ENCODE measurements around the gene PTCD1. TPM values are rescaled to one million over a fixed set of nuclear protein-coding genes. Genes with fewer than 3 reads are reported as not detected.
"Not testable (repeated sequence)": the region's sequence is repeated elsewhere in the genome, so short reads cannot be mapped to it uniquely, and the experiment has no call there.

Gene PTCD1
- total and polyA plus RNA-seq, 5 donors from 2014 or later = 0.91 to 3.8 (median 3.2) TPM

DNA sequence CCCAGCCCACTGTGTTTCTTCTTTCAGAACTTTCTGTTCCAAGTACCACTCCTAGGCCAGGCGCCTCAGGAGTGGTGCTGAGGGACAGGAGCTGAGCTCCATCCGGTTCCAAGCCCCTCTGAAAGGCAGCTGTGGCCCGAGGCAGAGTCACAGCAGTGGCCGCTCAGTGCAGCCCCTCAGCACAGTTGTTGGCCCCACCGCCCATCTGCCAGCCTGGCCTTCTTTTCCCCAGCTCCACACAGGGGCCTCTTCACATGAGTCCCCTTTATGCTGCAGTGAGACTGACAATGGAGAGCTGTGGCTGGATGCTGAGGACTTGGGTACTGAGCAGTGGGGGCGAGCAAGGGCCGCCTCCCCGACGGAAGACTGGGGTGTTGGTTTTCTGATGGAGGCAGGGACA, 20.3 kb downstream of the PTCD1 start:
- Mint-ChIP-seq H3K4me1 (peaks cover 0 to 6% (median under 1%) of the 10 kb centered on the region in 4 donors), H3K4me3 (no peak overlapping the region), H3K27me3 (no peaks in the 10 kb centered on the region), H3K36me3 (peaks cover 31% of the 10 kb centered on the region), H3K9me3 (no peaks in the 10 kb centered on the region), H3K27ac (no peak overlapping the region)
- H3K9me3 ChIP-seq (ENCODE audit: control insufficient read depth in 2 of 2, low read length in 2 of 2) = no peaks in the 10 kb centered on the region
- no peak for DNase-seq
- no peak overlapping the region for H3K27ac ChIP-seq (ENCODE audit: insufficient read depth, low read length, poor library complexity, severe bottlenecking)
- no peak overlapping the region for H3K4me3 ChIP-seq (ENCODE audit: low read depth, low read length)
- no peak for ATAC-seq (ENCODE audit: low read depth in 2 of 2)
- peaks cover 70% of the 10 kb centered on the region for H3K36me3 ChIP-seq (ENCODE audit: control insufficient read depth, insufficient read depth, low read length)
- H3K27me3 ChIP-seq (ENCODE audit: control insufficient read depth, insufficient read depth, low read length) = no peaks in the 10 kb centered on the region
- no peaks in the 10 kb centered on the region for H3K4me1 ChIP-seq (ENCODE audit: control insufficient read depth, insufficient read depth, low read length, poor library complexity, severe bottlenecking)

DNA sequence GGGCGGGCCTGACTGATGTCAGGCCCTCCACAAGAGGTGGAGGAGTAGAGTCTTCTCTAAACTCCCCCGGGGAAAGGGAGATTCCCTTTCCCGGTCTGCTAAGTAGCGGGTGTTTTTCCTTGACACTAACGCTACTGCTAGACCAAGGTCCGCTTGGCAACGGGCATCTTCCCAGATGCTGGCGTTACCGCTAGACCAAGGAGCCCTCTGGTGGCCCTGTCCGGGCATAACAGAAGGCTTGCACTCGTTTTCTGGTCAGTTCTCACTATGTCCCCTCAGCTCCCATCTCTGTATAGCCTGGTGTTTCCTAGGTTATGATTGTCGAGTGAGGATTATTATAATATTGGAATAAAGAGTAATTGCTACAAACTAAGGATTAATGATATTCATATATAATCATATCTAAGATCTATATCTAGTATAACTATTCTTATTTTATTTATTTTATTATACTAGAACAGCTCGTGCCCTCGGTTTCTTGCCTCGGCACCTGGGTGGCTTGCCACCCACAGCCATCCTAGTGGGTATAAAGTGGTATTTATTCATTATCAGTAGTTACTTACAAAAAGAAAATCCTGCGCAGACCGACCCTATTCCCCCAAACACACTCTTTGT, 23.0 kb downstream of the PTCD1 start:
- H3K27me3 Mint-ChIP-seq; H3K4me3 Mint-ChIP-seq; H3K4me3 ChIP-seq (ENCODE audit: low read depth, low read length); H3K9me3 ChIP-seq (ENCODE audit: control insufficient read depth in 2 of 2, low read length in 2 of 2); ATAC-seq (ENCODE audit: low read depth in 2 of 2); H3K9me3 Mint-ChIP-seq; DNase-seq; H3K27ac ChIP-seq (ENCODE audit: insufficient read depth, low read length, poor library complexity, severe bottlenecking); H3K27ac Mint-ChIP-seq; H3K27me3 ChIP-seq (ENCODE audit: control insufficient read depth, insufficient read depth, low read length); H3K4me1 ChIP-seq (ENCODE audit: control insufficient read depth, insufficient read depth, low read length, poor library complexity, severe bottlenecking): not testable (repeated sequence)
- Mint-ChIP-seq H3K4me1 (peaks cover 0 to 12% (median 7%) of the 10 kb centered on the region in 4 donors), H3K36me3 (peaks cover 38% of the 10 kb centered on the region)
- H3K36me3 ChIP-seq (ENCODE audit: control insufficient read depth, insufficient read depth, low read length) = peaks cover 91% of the 10 kb centered on the region

DNA sequence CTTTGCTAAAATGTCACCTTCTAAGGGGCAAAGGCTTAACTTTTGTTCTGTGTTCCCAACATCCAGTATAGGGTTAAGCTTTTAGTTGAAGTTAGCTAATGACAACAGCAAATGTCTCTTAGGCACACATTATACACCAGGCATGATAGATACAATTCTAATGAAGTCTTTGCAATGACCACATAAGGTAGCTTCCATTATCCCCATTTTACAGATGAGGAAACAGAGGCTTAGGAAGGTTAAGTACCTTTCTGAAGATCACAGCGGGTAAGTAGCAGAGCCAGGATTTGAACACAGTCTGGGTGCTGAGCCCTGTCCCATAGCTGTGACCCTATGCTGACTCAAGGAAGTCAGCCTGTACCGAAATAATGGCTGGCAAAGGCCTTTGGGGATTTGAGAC, 28.0 kb downstream of the PTCD1 start:
- peaks cover 14 to 48% (median 31%) of the 10 kb centered on the region in 4 donors for H3K4me1 Mint-ChIP-seq

DNA sequence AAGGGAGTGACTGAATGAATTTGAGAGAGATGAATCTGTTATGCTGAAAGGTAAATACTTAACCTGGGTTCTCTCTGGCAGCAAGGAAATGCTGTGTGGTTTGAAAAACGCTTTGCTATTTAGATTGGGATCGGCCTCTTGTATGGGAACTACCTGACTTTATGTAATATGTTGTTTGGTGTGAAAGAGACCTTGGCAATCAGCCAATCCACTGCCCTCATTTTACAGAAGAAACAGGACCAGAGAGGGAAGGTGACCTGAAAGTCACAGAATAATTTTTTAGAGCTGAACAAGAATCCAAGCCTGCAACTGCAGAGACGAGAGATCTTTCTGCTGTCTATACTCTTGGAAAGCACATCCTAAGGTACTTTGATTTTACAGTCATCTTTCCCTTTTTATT, 28.8 kb downstream of the PTCD1 start:
- Mint-ChIP-seq H3K27me3 (peaks cover 7% of the 10 kb centered on the region), H3K4me3 (peak overlapping the region; percentile 98 to 99 (median 99)), H3K36me3 (peaks cover 17% of the 10 kb centered on the region), H3K9me3 (no peaks in the 10 kb centered on the region), H3K27ac (peak overlapping the region; percentile 98 to 100 (median 99)), H3K4me1 (peaks cover 14 to 54% (median 32%) of the 10 kb centered on the region in 4 donors)
- Histone ChIP-seq H3K4me3 (ENCODE audit: low read depth, low read length) (peak overlapping the region; percentile 99), H3K9me3 (ENCODE audit: control insufficient read depth in 2 of 2, low read length in 2 of 2) (no peaks in the 10 kb centered on the region), H3K27me3 (ENCODE audit: control insufficient read depth, insufficient read depth, low read length) (no peaks in the 10 kb centered on the region), H3K4me1 (ENCODE audit: control insufficient read depth, insufficient read depth, low read length, poor library complexity, severe bottlenecking) (peaks cover 37% of the 10 kb centered on the region), H3K27ac (ENCODE audit: insufficient read depth, low read length, poor library complexity, severe bottlenecking) (peak overlapping the region; percentile 95), H3K36me3 (ENCODE audit: control insufficient read depth, insufficient read depth, low read length) (peaks cover 44% of the 10 kb centered on the region)
- ATAC-seq (ENCODE audit: low read depth in 2 of 2) = no peak
- DNase-seq = no peak

More for the DNA sequence above, 28.0 kb downstream of the PTCD1 start:
- Histone ChIP-seq H3K9me3 (ENCODE audit: control insufficient read depth in 2 of 2, low read length in 2 of 2) (no peaks in the 10 kb centered on the region), H3K4me1 (ENCODE audit: control insufficient read depth, insufficient read depth, low read length, poor library complexity, severe bottlenecking) (peaks cover 37% of the 10 kb centered on the region), H3K36me3 (ENCODE audit: control insufficient read depth, insufficient read depth, low read length) (peaks cover 48% of the 10 kb centered on the region), H3K27ac (ENCODE audit: insufficient read depth, low read length, poor library complexity, severe bottlenecking) (no peak overlapping the region), H3K27me3 (ENCODE audit: control insufficient read depth, insufficient read depth, low read length) (no peaks in the 10 kb centered on the region), H3K4me3 (ENCODE audit: low read depth, low read length) (no peak overlapping the region)
- H3K36me3 Mint-ChIP-seq = peaks cover 20% of the 10 kb centered on the region
- H3K9me3 Mint-ChIP-seq = no peaks in the 10 kb centered on the region
- H3K27ac Mint-ChIP-seq = peak overlapping the region; percentile 69 to 98 (median 96)
- H3K27me3 Mint-ChIP-seq = peaks cover 7% of the 10 kb centered on the region
- ATAC-seq (ENCODE audit: low read depth in 2 of 2) (no peak), DNase-seq (no peak)
- peak overlapping the region; percentile 98 to 99 (median 99) for H3K4me3 Mint-ChIP-seq

DNA sequence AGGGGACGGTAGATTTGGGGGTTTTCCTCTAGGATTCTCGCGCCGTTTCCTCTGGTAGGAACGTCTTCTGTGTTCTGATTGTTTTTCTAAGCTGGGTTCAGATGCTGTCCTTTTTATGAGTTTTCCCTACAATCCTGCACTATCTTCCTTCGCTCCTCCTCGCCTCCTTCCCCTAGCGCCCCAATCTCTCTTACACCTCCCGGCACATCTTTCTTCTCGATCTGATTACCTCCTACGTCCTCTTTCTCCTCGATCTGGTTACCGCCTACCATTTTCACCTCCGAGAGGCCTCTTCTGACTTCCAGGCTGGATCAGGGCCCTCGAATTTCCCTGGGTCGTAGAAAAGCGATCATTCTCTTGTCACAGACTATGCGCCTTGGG, 29.4 kb downstream of the PTCD1 start:
- peaks cover 37% of the 10 kb centered on the region for H3K4me1 ChIP-seq (ENCODE audit: control insufficient read depth, insufficient read depth, low read length, poor library complexity, severe bottlenecking)
- no peaks in the 10 kb centered on the region for H3K9me3 ChIP-seq (ENCODE audit: control insufficient read depth in 2 of 2, low read length in 2 of 2)
- peak in 1 of 3 donors; percentile 37 for DNase-seq
- Mint-ChIP-seq H3K4me3 (peak overlapping the region; percentile 98 to 99 (median 99)), H3K4me1 (peaks cover 14 to 57% (median 36%) of the 10 kb centered on the region in 4 donors), H3K27ac (peak overlapping the region; percentile 98 to 100 (median 99)), H3K36me3 (peaks cover 16% of the 10 kb centered on the region), H3K27me3 (peaks cover 7% of the 10 kb centered on the region), H3K9me3 (no peaks in the 10 kb centered on the region)
- H3K27me3 ChIP-seq (ENCODE audit: control insufficient read depth, insufficient read depth, low read length) = no peaks in the 10 kb centered on the region
- H3K4me3 ChIP-seq (ENCODE audit: low read depth, low read length) = peak overlapping the region; percentile 99
- no peak for ATAC-seq (ENCODE audit: low read depth in 2 of 2)
- peaks cover 46% of the 10 kb centered on the region for H3K36me3 ChIP-seq (ENCODE audit: control insufficient read depth, insufficient read depth, low read length)
- peak overlapping the region; percentile 95 for H3K27ac ChIP-seq (ENCODE audit: insufficient read depth, low read length, poor library complexity, severe bottlenecking)

DNA sequence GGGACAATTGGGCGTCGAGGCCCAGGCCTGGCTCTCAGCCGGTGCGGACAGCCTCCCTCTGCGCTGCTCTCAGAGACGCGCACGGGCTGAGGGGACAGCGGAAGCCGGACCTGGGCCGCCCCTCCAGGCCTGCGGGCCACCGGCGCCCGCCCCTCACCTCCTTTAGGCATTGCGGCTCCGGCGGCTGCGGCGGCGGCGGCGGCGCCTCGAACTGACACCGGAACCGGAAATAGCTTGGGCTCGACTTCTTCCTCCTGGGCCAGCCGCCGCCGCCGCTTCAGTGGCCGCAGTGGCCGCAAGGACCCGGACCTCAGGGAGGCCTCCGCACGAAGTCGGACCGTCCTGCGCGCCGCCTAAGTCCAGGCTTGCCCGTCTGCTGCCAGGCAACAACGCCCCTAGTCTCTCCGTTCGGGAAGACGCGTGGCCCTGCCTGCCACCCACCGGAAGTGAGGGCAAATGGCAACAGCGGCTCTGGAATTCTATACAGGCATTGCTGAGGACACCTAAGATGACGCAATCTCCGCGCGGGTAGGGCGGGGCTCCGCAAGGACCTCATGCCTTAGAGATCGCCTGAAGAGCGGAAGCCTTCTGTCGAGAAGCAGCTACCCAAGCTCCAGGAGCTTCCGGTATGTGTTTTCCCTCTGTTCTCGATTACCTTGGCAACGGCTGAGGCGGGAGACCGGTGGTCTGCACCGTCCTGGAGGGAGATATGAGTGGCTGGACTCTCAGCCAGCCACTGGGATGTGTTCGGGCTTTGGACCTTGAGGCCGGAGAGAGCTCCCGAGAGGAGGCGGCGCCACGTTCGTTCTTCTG, 30.0 kb downstream of the PTCD1 start, which contains the start of the genes BUD31 and PDAP1:
BUD31 (plus strand) TSS at position 591 of the 813 bp plus-strand sequence. CDS start 2,124 bp downstream, outside the sequence.
PDAP1 (minus strand) TSS at position 219 of the 813 bp plus-strand sequence; CDS start at position 170, 49 bp downstream.
- Mint-ChIP-seq H3K4me3 (peak within 1 kb of the TSS; percentile 98 to 99 (median 99)), H3K27ac (peak within 1 kb of the TSS; percentile 98 to 100 (median 99)), H3K27me3 (peaks cover 7% of the 10 kb centered on the region), H3K36me3 (peaks cover 20% of the 10 kb centered on the region), H3K4me1 (peaks cover 14 to 62% (median 39%) of the 10 kb centered on the region in 4 donors), H3K9me3 (no peaks in the 10 kb centered on the region)
- Histone ChIP-seq H3K4me3 (ENCODE audit: low read depth, low read length) (peak within 1 kb of the TSS; percentile 99), H3K27ac (ENCODE audit: insufficient read depth, low read length, poor library complexity, severe bottlenecking) (peak within 1 kb of the TSS; percentile 95), H3K4me1 (ENCODE audit: control insufficient read depth, insufficient read depth, low read length, poor library complexity, severe bottlenecking) (peaks cover 37% of the 10 kb centered on the region), H3K36me3 (ENCODE audit: control insufficient read depth, insufficient read depth, low read length) (peaks cover 45% of the 10 kb centered on the region), H3K9me3 (ENCODE audit: control insufficient read depth in 2 of 2, low read length in 2 of 2) (no peaks in the 10 kb centered on the region), H3K27me3 (ENCODE audit: control insufficient read depth, insufficient read depth, low read length) (no peaks in the 10 kb centered on the region)
- DNase-seq (peak; percentile 92 to 99 (median 97)), ATAC-seq (ENCODE audit: low read depth in 2 of 2) (peak; percentile 92)

DNA sequence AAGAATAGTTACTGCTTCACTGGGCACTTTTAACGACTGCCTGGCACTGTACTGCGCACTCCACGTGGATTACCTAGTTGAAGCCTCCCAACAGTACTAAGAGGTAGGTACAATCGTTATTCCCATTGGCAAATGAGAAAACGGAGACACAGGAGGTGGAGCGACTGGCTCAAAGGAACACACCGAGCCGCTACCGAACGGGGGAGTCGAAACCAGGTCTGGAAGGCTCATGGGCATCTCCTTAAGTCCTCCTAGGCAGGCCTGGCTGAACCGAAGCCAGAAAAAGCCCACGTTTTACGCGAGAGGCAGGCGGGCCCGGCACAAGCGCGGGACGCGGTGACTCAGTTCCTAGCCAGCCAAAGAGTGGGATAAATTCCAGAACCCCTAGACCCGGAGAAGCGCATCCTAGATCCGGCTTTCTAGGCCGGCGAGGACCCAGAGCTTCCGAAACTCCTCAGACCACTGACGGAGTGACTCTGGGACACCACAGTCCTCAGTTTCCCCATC, 30.7 kb downstream of the PTCD1 start:
- peaks cover 44% of the 10 kb centered on the region for H3K36me3 ChIP-seq (ENCODE audit: control insufficient read depth, insufficient read depth, low read length)
- peak overlapping the region; percentile 89 for H3K4me3 ChIP-seq (ENCODE audit: low read depth, low read length)
- H3K4me3 Mint-ChIP-seq = peak overlapping the region; percentile 98 to 99 (median 99)
- no peaks in the 10 kb centered on the region for H3K9me3 ChIP-seq (ENCODE audit: control insufficient read depth in 2 of 2, low read length in 2 of 2)
- peak overlapping the region; percentile 98 to 100 (median 99) for H3K27ac Mint-ChIP-seq
- peaks cover 22% of the 10 kb centered on the region for H3K36me3 Mint-ChIP-seq
- H3K27me3 ChIP-seq (ENCODE audit: control insufficient read depth, insufficient read depth, low read length) = no peaks in the 10 kb centered on the region
- ATAC-seq (ENCODE audit: low read depth in 2 of 2) (no peak), DNase-seq (peak in 1 of 3 donors; percentile 32)
- H3K27ac ChIP-seq (ENCODE audit: insufficient read depth, low read length, poor library complexity, severe bottlenecking) = peak overlapping the region; percentile 95
- no peaks in the 10 kb centered on the region for H3K9me3 Mint-ChIP-seq
- H3K4me1 Mint-ChIP-seq = peaks cover 11 to 67% (median 42%) of the 10 kb centered on the region in 4 donors
- H3K4me1 ChIP-seq (ENCODE audit: control insufficient read depth, insufficient read depth, low read length, poor library complexity, severe bottlenecking) = peaks cover 37% of the 10 kb centered on the region
- peaks cover 7% of the 10 kb centered on the region for H3K27me3 Mint-ChIP-seq

Measured in CD4-positive, CD25-positive, alpha-beta regulatory T cell (primary cell).